Loucy (cell line): ENCODE measurements around the gene ADAMTS12.

Experiments
- CTCF ChIP-seq: fragments of 200-600 bp; sonication (generic); conservative IDR thresholded peaks from 2 replicates; pipeline ENCODE4 v1.5.1; 2014; ENCODE audit warnings: mild to moderate bottlenecking, antibody characterized with exemption, low read length
- EZH2phosphoT487 ChIP-seq: fragments of 200-600 bp; IDR thresholded peaks from 2 replicates; pipeline ENCODE4 v1.6.1; 2018; ENCODE audit warnings: antibody characterized with exemption, mild to moderate bottlenecking, moderate library complexity, borderline replicate concordance

GRCh38 chr5:33809936-33810335 is 81.9 kb downstream of the ADAMTS12 start:
- TF ChIP-seq CTCF (no peak), EZH2phosphoT487 (no peak)
